Endodermal cell (in vitro differentiated cells): Measurements from ENCODE around the gene RPUSD4. TPM values are rescaled to one million over a fixed set of nuclear protein-coding genes. Genes with fewer than 3 reads are reported as not detected.

Experiments
- DNase-seq: peaks from one replicate; pipeline ENCODE4 v3.0.0-alpha.2; 2017
- H3K27ac ChIP-seq: 2 replicates; pipeline ENCODE4 v1.5.1; 2013; ENCODE audit warnings: mild to moderate bottlenecking, low read depth, low read length, moderate library complexity
- H3K27me3 ChIP-seq: 2 replicates; pipeline ENCODE4 v1.6.1; 2013; ENCODE audit warnings: mild to moderate bottlenecking, low read length, moderate library complexity; ENCODE audit not compliant: insufficient read depth, control insufficient read depth, poor library complexity, severe bottlenecking
- H3K36me3 ChIP-seq: 2 replicates; pipeline ENCODE4 v1.7.0; 2013; ENCODE audit warnings: mild to moderate bottlenecking, low read length, moderate library complexity; ENCODE audit not compliant: control insufficient read depth, insufficient read depth
- H3K4me1 ChIP-seq: one replicate; pipeline ENCODE4 v1.7.0; 2013; ENCODE audit warnings: low read length; ENCODE audit not compliant: control insufficient read depth, insufficient read depth
- H3K4me3 ChIP-seq: 2 replicates; pipeline ENCODE4 v1.5.1; 2013; ENCODE audit warnings: mild to moderate bottlenecking, low read length, moderate library complexity
- H3K9ac ChIP-seq: 2 replicates; pipeline ENCODE4 v1.6.1; 2013; ENCODE audit warnings: mild to moderate bottlenecking, low read length, moderate library complexity; ENCODE audit not compliant: poor library complexity, severe bottlenecking; ENCODE audit errors: extremely low read depth
- H3K9me3 ChIP-seq: 2 replicates; pipeline ENCODE4 v1.6.1; 2013; ENCODE audit warnings: mild to moderate bottlenecking, low read length, moderate library complexity; ENCODE audit not compliant: control insufficient read depth
- H3K27ac Mint-ChIP-seq: 2 replicates; pipeline ENCODE4 v1.8.0; 2020; ENCODE audit warnings: mixed read lengths
- H3K27me3 Mint-ChIP-seq: 2 replicates; pipeline ENCODE4 v1.8.0; 2021; ENCODE audit warnings: mild to moderate bottlenecking, mixed read lengths; ENCODE audit not compliant: insufficient read depth
- H3K36me3 Mint-ChIP-seq: 2 replicates; pipeline ENCODE4 v1.8.0; 2020; ENCODE audit warnings: low read depth, mixed read lengths
- H3K4me1 Mint-ChIP-seq: 2 replicates; pipeline ENCODE4 v1.8.0; 2020; ENCODE audit warnings: mixed read lengths
- H3K4me3 Mint-ChIP-seq: 2 replicates; pipeline ENCODE4 v1.8.0; 2020; ENCODE audit warnings: mild to moderate bottlenecking, moderate library complexity, mixed read lengths
- H3K9me3 Mint-ChIP-seq: 2 replicates; pipeline ENCODE4 v1.8.0; 2020; ENCODE audit warnings: mild to moderate bottlenecking, mixed read lengths
- CTCF ChIP-seq: fragments of 200-600 bp; sonication (generic); conservative IDR thresholded peaks from 2 replicates; pipeline ENCODE4 v1.5.0; 2021; ENCODE audit warnings: antibody characterized with exemption, mild to moderate bottlenecking
- WGBS, 2 experiments: methylation state at CpG; one replicate each; pipeline versions ENCODE4 v1.1.5 to v1.1.7; 2013; ENCODE audit warnings: missing lambda C conversion rate in 2 of 2, mixed read lengths in 1 of 2; ENCODE audit not compliant: insufficient coverage in 1 of 2, insufficient read length in 1 of 2; 5-methylcytosine and 5-hydroxymethylcytosine counted together
- long read RNA-seq, 4 experiments: library from polyadenylated mRNA in 2 of 4; library from RNA in 1 of 4; library from capped mRNA in 1 of 4; stranded (forward) in 3 of 4; unstranded in 1 of 4; transcript quantifications; one replicate each; pipeline ENCODE4 v2.0.0, GENCODE V29; 2020 to 2021; ENCODE audit warnings: inconsistent platforms in 1 of 4
- polyA plus RNA-seq, 2 experiments: library from polyadenylated mRNA; stranded (reverse); fragments of 50-300 nt; gene quantifications; one replicate each; pipeline ENCODE4 v1.2.3, GENCODE V29; 2013
- total RNA-seq, 2 donors: library from RNA; stranded (reverse); fragmentation: NEBNext Ultra II Directional in 1 of 2; extraction: Animal tissue kit (Norgen Biotek cat#: 25700) in 1 of 2; gene quantifications; 2 replicates in 1 of 2; 3 replicates in 1 of 2; pipeline ENCODE4 v1.2.1, GENCODE V29; 2021

Gene RPUSD4
- 10 to 100 TPM; 36.8 to 37.7 TPM for total RNA-seq
- 29.1 TPM for polyA plus RNA-seq (2013, experiment 1 of 2)
- polyA plus RNA-seq (2013, experiment 2 of 2) = 28.5 TPM
- long read RNA-seq, experiment 1, transcript RPUSD4-201 (7 exons, 2,512 nt) = major isoform, 8 of 12 reads
- long read RNA-seq, experiment 1, partial matches to known transcripts = 0 of 12 reads
- long read RNA-seq, experiment 1, other reads (novel, unspliced or antisense) = 4 of 12 reads
- long read RNA-seq, experiment 2, transcript RPUSD4-201 (7 exons, 2,512 nt) = major isoform, 37 of 44 reads
- long read RNA-seq, experiment 2, partial matches to known transcripts = 1 of 44 reads
- long read RNA-seq, experiment 2, other reads (novel, unspliced or antisense) = 5 of 44 reads
- long read RNA-seq, experiment 3, transcript RPUSD4-201 (7 exons, 2,512 nt) = major isoform, 293 of 325 reads
- long read RNA-seq, experiment 3, partial matches to known transcripts = 3 of 325 reads
- long read RNA-seq, experiment 3, other reads (novel, unspliced or antisense) = 26 of 325 reads
- long read RNA-seq, experiment 4, transcript RPUSD4-201 (7 exons, 2,512 nt) = major isoform, 64 of 107 reads
- long read RNA-seq, experiment 4, partial matches to known transcripts = 0 of 107 reads
- long read RNA-seq, experiment 4, other reads (novel, unspliced or antisense) = 41 of 107 reads

- DNase-seq = peak; percentile 100
- Mint-ChIP-seq H3K4me3 (peak within 1 kb of the TSS; percentile 99), H3K9me3 (no peaks in the 10 kb centered on the region), H3K36me3 (peaks cover 21% of the 10 kb centered on the region), H3K27ac (peak within 1 kb of the TSS; percentile 99), H3K4me1 (peaks cover 18% of the 10 kb centered on the region), H3K27me3 (no peaks in the 10 kb centered on the region)
- peaks cover 39% of the 10 kb centered on the region for H3K36me3 ChIP-seq
- H3K9ac ChIP-seq = peak within 1 kb of the TSS; percentile 90
- H3K27ac ChIP-seq = peak within 1 kb of the TSS; percentile 83
- WGBS, 2 experiments = 0 to 1% methylated on average over 36 to 62 of the region's 62 CpGs
- no peaks in the 10 kb centered on the region for H3K4me1 ChIP-seq
- TF ChIP-seq CTCF = no peak
- H3K4me3 ChIP-seq = peak within 1 kb of the TSS; percentile 98
- H3K27me3 ChIP-seq = no peaks in the 10 kb centered on the region
- H3K9me3 ChIP-seq = no peaks in the 10 kb centered on the region
Observed at GRCh38 chr11:126211236-126212088, at the start of gene RPUSD4, which contains the start of gene FAM118B. TSS of gene RPUSD4 (minus strand) at chr11:126211650. CDS start at chr11:126211638, 12 bp downstream. TSS of gene FAM118B (plus strand) at chr11:126211782. CDS start at chr11:126235002, 23,220 bp downstream.

- H3K27ac ChIP-seq = no peak overlapping the region
- Mint-ChIP-seq H3K4me1 (no peaks in the 10 kb centered on the region), H3K27me3 (no peaks in the 10 kb centered on the region), H3K9me3 (no peaks in the 10 kb centered on the region), H3K27ac (no peak overlapping the region), H3K4me3 (no peak overlapping the region), H3K36me3 (peaks cover 77% of the 10 kb centered on the region)
- 93 to 100% methylated on average over 1 of the region's 2 CpGs for WGBS, 2 experiments
- H3K4me1 ChIP-seq = no peaks in the 10 kb centered on the region
- H3K36me3 ChIP-seq = peaks cover 65% of the 10 kb centered on the region
- no peaks in the 10 kb centered on the region for H3K9me3 ChIP-seq
- H3K9ac ChIP-seq = no peak overlapping the region
- no peak overlapping the region for H3K4me3 ChIP-seq
- H3K27me3 ChIP-seq = no peaks in the 10 kb centered on the region
- no peak for DNase-seq
- no peak for TF ChIP-seq CTCF
Observed at GRCh38 chr11:126257764-126258163, 46.3 kb upstream of the RPUSD4 start.

GRCh38 chr11:126257144-126257543 lies 45.7 kb upstream of the RPUSD4 start:
- H3K27me3 ChIP-seq = no peaks in the 10 kb centered on the region
- no peak overlapping the region for H3K27ac ChIP-seq
- no peak for DNase-seq
- H3K4me1 Mint-ChIP-seq = no peaks in the 10 kb centered on the region
- H3K36me3 Mint-ChIP-seq = peaks cover 77% of the 10 kb centered on the region
- 97 to 100% methylated on average over 1 to 2 of the region's 2 CpGs for WGBS, 2 experiments
- no peak overlapping the region for H3K4me3 ChIP-seq
- H3K9me3 Mint-ChIP-seq = no peaks in the 10 kb centered on the region
- no peaks in the 10 kb centered on the region for H3K4me1 ChIP-seq
- H3K9me3 ChIP-seq = no peaks in the 10 kb centered on the region
- no peak overlapping the region for H3K9ac ChIP-seq
- no peaks in the 10 kb centered on the region for H3K27me3 Mint-ChIP-seq
- TF ChIP-seq CTCF = no peak
- H3K4me3 Mint-ChIP-seq = no peak overlapping the region
- H3K36me3 ChIP-seq = peaks cover 60% of the 10 kb centered on the region
- no peak overlapping the region for H3K27ac Mint-ChIP-seq
